Measurements from ENCODE around the gene LARGE1. TPM values are rescaled to one million over a fixed set of nuclear protein-coding genes. Genes with fewer than 3 reads are reported as not detected.
A peak's percentile ranks its signal among the peaks of the same experiment; 100 is the strongest.

Gene LARGE1
- total RNA-seq, 1 donor from 2014 or later: 27.4 TPM

DNA sequence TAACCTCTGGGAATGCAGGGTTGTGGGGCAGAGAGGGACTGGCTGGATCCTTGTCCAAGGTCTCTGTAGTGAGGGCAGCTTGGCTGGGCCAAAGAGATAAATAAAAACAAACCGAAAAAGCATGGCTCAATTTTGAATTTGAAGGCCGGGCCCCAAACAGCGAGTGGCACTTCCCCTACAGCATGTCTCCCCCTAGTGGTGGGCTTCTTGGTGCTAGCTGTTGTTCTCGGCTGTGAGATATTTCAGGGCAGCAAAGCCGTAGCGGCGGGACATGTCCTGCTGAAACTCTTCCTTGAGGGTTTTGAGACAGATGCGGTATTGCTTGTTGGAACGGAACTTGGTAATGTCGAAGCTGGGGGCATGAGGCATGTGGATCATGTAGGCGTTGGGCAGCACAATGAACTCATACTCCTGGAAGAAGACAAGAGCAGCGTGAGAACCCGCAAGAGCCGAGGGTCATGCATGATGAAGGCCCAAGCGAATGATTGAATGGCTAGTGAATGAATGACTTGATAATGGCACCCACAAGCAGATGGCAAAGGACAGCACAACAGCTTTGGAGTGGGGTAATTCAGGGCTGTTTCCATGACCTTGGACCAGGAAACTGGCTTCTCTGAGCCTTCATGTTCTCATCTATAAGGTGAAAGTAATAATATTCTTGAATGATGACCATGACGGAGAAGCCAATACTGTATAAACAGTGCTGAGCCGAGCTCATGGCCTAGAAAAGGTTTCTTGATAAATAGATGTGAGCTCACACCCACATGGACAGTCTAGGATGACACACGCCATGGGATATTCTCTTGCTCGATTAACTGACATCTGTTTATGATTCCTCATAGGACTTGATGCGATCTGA is 645.8 kb downstream of the LARGE1 start:
- no peak overlapping the region for H3K27ac ChIP-seq
- H3K36me3 ChIP-seq: peaks cover 12% of the 10 kb centered on the region
- H3K4me3 ChIP-seq: no peak overlapping the region
- intact Hi-C loops (cut with DNase I): no loop called here
- no peaks in the 10 kb centered on the region for H3K9me3 ChIP-seq
- no peak for ATAC-seq
- no peaks in the 10 kb centered on the region for H3K4me1 ChIP-seq
- no peaks in the 10 kb centered on the region for H3K27me3 ChIP-seq (ENCODE audit: low read depth)
- DNase-seq: no peak
- peak; percentile 37 for TF ChIP-seq CTCF (IDR thresholded peaks at IDR 0.05)

- ATAC-seq (no peak), DNase-seq (no peak)
- Histone ChIP-seq H3K4me3 (no peak overlapping the region), H3K27me3 (ENCODE audit: low read depth) (no peaks in the 10 kb centered on the region), H3K4me1 (no peaks in the 10 kb centered on the region), H3K27ac (no peak overlapping the region), H3K36me3 (peaks cover 11% of the 10 kb centered on the region), H3K9me3 (no peaks in the 10 kb centered on the region)
- intact Hi-C loops (cut with DNase I): no loop called here
- no peak for TF ChIP-seq CTCF (IDR thresholded peaks at IDR 0.05)
These were observed 647.4 kb downstream of the LARGE1 start for GRCh38 chr22:33272871-33273270.

- intact Hi-C loops (cut with DNase I): no loop called here
- Histone ChIP-seq H3K27me3 (ENCODE audit: low read depth) (no peaks in the 10 kb centered on the region), H3K9me3 (no peaks in the 10 kb centered on the region), H3K36me3 (peaks cover 5% of the 10 kb centered on the region), H3K4me1 (no peaks in the 10 kb centered on the region), H3K4me3 (no peak overlapping the region), H3K27ac (no peak overlapping the region)
- no peak for ATAC-seq
- no peak for TF ChIP-seq CTCF (IDR thresholded peaks at IDR 0.05)
- no peak for DNase-seq
These were observed 648.1 kb downstream of the LARGE1 start for GRCh38 chr22:33272180-33272579.

DNA sequence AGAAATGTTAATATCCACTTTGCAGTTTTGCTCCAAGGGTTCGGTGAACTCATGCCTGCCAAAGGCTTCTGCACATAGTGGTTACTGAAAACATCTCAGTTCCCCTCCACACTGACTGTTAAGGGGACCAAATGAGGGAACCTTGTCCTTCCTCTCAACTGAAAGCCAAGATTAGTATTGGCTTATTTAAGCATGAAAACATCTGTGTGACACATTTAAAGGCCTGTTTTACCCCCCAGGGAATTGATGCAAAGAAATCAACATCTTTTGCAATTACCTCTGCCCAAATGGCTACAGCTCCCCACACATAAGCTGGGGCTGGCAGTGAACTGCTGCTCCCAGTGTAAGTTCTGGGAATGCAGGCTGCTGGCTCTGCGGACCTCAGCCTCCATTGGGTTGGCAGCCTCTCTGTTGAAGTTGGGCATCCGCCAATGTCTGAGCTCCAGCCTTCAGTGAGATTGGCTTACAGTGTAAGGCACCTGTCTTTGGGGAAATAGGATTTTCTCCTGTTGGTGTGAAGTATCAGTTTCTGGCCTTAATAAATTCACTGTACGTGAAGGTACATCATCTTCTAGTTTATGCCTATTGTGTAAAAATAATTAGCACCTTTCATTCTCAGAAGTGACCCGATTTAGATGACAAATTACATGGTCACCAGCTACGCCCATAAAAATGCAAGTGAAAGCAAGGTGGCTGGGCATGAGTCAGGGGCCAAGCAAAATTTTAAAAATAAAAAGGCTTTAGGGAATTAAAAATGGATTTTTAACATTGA is 648.7 kb downstream of the LARGE1 start:
- no peaks in the 10 kb centered on the region for H3K36me3 ChIP-seq
- intact Hi-C loops (cut with DNase I): no loop called here
- no peaks in the 10 kb centered on the region for H3K9me3 ChIP-seq
- TF ChIP-seq CTCF (IDR thresholded peaks at IDR 0.05): no peak
- ATAC-seq: no peak
- H3K27me3 ChIP-seq (ENCODE audit: low read depth): no peaks in the 10 kb centered on the region
- no peak overlapping the region for H3K27ac ChIP-seq
- no peak for DNase-seq
- H3K4me1 ChIP-seq: no peaks in the 10 kb centered on the region
- no peak overlapping the region for H3K4me3 ChIP-seq

DNA sequence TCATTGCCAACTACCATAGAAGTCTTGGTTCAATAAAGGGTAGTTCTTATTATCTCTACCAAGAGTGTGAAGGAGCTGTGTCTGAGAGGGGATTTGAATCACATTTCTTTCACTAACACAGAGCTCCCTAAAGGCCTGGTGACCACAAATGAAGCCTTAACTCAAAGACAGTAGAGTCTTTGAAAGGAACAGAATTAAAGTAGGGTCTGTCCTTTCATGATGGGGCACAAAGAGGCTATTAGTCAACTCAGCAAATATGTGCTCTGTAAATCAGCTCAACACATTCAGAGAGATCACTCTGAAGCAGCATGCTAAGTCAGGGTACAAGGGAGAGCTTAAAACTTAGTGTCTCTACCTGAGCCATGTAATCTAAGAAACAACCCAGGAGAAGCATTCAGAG is 649.7 kb downstream of the LARGE1 start:
- Histone ChIP-seq H3K4me3 (no peak overlapping the region), H3K27ac (no peak overlapping the region), H3K36me3 (no peaks in the 10 kb centered on the region), H3K9me3 (no peaks in the 10 kb centered on the region), H3K27me3 (ENCODE audit: low read depth) (no peaks in the 10 kb centered on the region), H3K4me1 (no peaks in the 10 kb centered on the region)
- DNase-seq: no peak
- no peak for ATAC-seq
- intact Hi-C loops (cut with DNase I): no loop called here
- no peak for TF ChIP-seq CTCF (IDR thresholded peaks at IDR 0.05)

Measured in lower lobe of right lung (tissue), 2 donors.